Progenitor cell of endocrine pancreas (in vitro differentiated cells): ENCODE measurements around the gene ZSCAN20. TPM values are rescaled to one million over a fixed set of nuclear protein-coding genes. Genes with fewer than 3 reads are reported as not detected.

Source experiments
- DNase-seq: peaks from one replicate; pipeline ENCODE4 v3.0.0; 2021; ENCODE audit warnings: low spot score; ENCODE audit not compliant: unreplicated experiment
- H3K27ac Mint-ChIP-seq: 2 replicates; pipeline ENCODE4 v1.8.0; 2021; ENCODE audit warnings: mild to moderate bottlenecking, moderate library complexity, mixed read lengths
- H3K27me3 Mint-ChIP-seq: 2 replicates; pipeline ENCODE4 v1.8.0; 2021; ENCODE audit warnings: mixed read lengths
- H3K36me3 Mint-ChIP-seq: 2 replicates; pipeline ENCODE4 v1.8.0; 2022; ENCODE audit warnings: mixed read lengths; ENCODE audit not compliant: insufficient read depth
- H3K4me1 Mint-ChIP-seq: 2 replicates; pipeline ENCODE4 v1.8.0; 2021; ENCODE audit warnings: low read depth, mixed read lengths
- H3K4me3 Mint-ChIP-seq: 2 replicates; pipeline ENCODE4 v1.8.0; 2021; ENCODE audit warnings: low read depth, mild to moderate bottlenecking, moderate library complexity, mixed read lengths
- H3K9me3 Mint-ChIP-seq: 2 replicates; pipeline ENCODE4 v1.8.0; 2021; ENCODE audit warnings: low read depth, mixed read lengths
- total RNA-seq: library from RNA; stranded (reverse); gene quantifications from 2 replicates; pipeline ENCODE4 v1.2.1, GENCODE V29; 2021
- TF ChIP-seq, protein P1 (sequence below): fragments of 200-600 bp; sonication (generic); IDR thresholded peaks from one replicate; pipeline ENCODE4 v1.5.0; 2021; ENCODE audit warnings: antibody characterized with exemption, mild to moderate bottlenecking; ENCODE audit not compliant: unreplicated experiment

The ZSCAN20 gene
- total RNA-seq, 1 donor from 2014 or later = 10.5 TPM

DNA sequence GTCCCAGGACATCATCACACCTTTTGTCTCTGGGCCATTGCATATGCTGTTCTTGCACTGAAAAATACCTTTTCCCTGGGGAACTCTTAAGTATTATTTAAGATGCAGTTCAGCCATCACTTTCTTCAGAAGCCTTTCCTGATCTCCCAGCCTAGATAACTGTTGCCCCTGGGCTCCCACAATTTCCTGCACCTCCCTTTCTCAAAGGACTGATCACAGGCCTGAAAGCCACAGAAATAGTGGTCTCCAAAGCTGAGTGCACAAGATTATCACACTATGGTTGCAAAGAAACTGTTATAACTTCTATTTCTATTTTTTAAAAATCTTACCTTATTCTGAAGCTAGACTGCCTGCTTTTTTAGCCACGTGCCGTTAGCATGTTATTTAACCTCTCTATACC, 2.8 kb upstream of the ZSCAN20 start:
- TF ChIP-seq, protein P1, sequence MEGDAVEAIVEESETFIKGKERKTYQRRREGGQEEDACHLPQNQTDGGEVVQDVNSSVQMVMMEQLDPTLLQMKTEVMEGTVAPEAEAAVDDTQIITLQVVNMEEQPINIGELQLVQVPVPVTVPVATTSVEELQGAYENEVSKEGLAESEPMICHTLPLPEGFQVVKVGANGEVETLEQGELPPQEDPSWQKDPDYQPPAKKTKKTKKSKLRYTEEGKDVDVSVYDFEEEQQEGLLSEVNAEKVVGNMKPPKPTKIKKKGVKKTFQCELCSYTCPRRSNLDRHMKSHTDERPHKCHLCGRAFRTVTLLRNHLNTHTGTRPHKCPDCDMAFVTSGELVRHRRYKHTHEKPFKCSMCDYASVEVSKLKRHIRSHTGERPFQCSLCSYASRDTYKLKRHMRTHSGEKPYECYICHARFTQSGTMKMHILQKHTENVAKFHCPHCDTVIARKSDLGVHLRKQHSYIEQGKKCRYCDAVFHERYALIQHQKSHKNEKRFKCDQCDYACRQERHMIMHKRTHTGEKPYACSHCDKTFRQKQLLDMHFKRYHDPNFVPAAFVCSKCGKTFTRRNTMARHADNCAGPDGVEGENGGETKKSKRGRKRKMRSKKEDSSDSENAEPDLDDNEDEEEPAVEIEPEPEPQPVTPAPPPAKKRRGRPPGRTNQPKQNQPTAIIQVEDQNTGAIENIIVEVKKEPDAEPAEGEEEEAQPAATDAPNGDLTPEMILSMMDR = no peak
- no peak for DNase-seq
- Mint-ChIP-seq H3K4me1 (peaks cover 10% of the 10 kb centered on the region), H3K9me3 (no peaks in the 10 kb centered on the region), H3K27ac (no peak overlapping the region), H3K36me3 (no peaks in the 10 kb centered on the region), H3K4me3 (no peak overlapping the region), H3K27me3 (peaks cover 9% of the 10 kb centered on the region)

DNA sequence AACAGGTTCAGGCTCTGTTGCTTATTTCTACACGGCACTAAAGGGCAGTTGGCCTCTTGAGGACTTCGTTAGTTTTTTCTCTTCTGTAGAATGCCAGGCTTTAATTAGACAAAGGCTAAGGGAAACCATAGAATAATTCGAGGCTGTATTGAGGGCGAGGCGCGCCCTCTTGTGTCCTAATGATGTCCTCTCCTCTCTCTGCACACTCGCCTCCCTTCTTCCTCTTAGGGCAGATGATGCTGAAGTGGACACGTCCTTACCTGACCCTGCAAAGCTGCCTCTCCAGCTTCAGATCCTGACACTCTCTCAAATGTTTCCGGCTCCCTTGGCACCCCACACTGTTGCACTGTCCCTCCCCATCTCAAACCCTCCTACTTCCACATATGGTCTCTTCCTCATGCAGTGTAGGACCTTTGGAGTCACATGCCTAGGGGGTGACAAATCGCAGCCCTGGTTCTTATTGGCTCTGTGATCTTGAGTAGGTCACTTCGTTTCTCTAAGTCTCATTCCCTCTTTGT, 1.9 kb upstream of the ZSCAN20 start:
- no peak overlapping the region for H3K4me3 Mint-ChIP-seq
- no peak for DNase-seq
- H3K27ac Mint-ChIP-seq = peak overlapping the region; percentile 78
- TF ChIP-seq, protein P1 = peak; percentile 84
- peaks cover 9% of the 10 kb centered on the region for H3K27me3 Mint-ChIP-seq
- H3K36me3 Mint-ChIP-seq = no peaks in the 10 kb centered on the region
- peaks cover 10% of the 10 kb centered on the region for H3K4me1 Mint-ChIP-seq
- no peaks in the 10 kb centered on the region for H3K9me3 Mint-ChIP-seq

DNA sequence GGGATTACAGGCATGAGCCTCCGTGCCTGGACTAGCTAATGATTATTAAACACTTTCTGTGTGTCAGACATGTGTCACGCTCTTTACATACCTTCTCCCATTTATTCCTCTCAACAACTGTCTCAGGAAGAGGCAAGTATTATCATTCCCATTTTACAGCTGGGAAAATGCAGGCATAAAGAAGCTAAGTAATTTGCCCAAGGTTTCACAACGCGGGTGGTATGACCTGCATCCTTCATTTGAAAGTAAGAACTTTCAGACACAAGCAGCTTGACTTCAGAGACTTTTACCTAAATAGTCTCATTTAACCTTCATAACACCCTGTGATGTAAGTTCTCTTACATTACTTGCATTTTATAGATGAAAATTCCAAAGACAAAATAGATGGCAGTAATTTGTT, 1.0 kb upstream of the ZSCAN20 start:
- TF ChIP-seq, protein P1 = no peak
- H3K4me1 Mint-ChIP-seq = peaks cover 10% of the 10 kb centered on the region
- no peak overlapping the region for H3K27ac Mint-ChIP-seq
- H3K9me3 Mint-ChIP-seq = no peaks in the 10 kb centered on the region
- DNase-seq = no peak
- no peaks in the 10 kb centered on the region for H3K36me3 Mint-ChIP-seq
- no peak overlapping the region for H3K4me3 Mint-ChIP-seq
- peaks cover 3% of the 10 kb centered on the region for H3K27me3 Mint-ChIP-seq

DNA sequence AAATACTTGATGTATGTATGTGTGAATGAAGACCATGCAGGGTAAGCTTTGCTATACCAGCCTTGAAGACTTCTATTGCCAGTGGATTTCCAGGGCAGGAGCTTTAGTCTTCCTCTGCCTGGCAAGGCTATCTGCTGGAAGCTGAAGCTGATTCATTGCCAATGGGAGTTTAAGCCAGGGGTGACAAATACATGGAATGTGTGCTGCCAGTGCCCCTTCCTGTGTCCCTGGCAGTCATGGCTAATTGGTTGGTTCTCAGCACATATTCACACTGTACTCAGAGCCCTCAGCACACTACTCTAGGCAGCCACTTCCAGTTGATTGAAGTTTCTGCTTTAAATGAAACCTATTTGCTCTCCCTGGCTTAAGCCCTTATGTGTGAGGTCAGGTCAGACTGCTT, 1.5 kb downstream of the ZSCAN20 start:
- H3K27me3 Mint-ChIP-seq = peaks cover under 1% of the 10 kb centered on the region
- H3K4me3 Mint-ChIP-seq = peak overlapping the region; percentile 83
- TF ChIP-seq, protein P1 = no peak
- H3K4me1 Mint-ChIP-seq = peaks cover 10% of the 10 kb centered on the region
- no peaks in the 10 kb centered on the region for H3K9me3 Mint-ChIP-seq
- H3K27ac Mint-ChIP-seq = no peak overlapping the region
- no peak for DNase-seq
- H3K36me3 Mint-ChIP-seq = no peaks in the 10 kb centered on the region

DNA sequence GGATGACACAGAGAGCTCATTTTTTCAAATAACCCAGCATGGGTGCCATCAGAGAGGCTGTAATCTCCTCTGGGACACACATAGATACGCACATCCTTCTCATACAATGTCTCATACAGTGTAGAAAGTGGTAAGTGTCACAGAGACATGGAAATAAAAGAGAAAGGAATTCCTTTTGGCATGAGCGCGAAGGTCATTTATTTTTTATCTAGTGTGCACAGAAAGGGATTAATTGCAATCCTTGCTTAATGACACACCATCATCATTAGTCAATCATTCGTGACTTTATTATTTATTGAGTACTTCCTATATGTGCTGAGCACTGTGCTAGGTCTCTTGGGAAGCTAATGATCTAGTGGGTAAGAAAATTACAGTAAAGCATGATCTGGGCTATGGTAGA, 5.0 kb downstream of the ZSCAN20 start:
- H3K27ac Mint-ChIP-seq = no peak overlapping the region
- no peaks in the 10 kb centered on the region for H3K27me3 Mint-ChIP-seq
- TF ChIP-seq, protein P1 = no peak
- peaks cover 9% of the 10 kb centered on the region for H3K36me3 Mint-ChIP-seq
- peaks cover 8% of the 10 kb centered on the region for H3K4me1 Mint-ChIP-seq
- H3K4me3 Mint-ChIP-seq = no peak overlapping the region
- H3K9me3 Mint-ChIP-seq = no peaks in the 10 kb centered on the region
- DNase-seq = no peak
